GM12878 (cell line): ENCODE measurements around the gene CORO1A. TPM values are rescaled to one million over a fixed set of nuclear protein-coding genes. Genes with fewer than 3 reads are reported as not detected.

Experiments
- ATAC-seq: fragments of 200-7000 bp; cut with Tn5 transposase; 3 replicates; pipeline ENCODE4 v1.9.1; 2020; ENCODE audit warnings: mild to moderate bottlenecking, moderate library complexity
- BruUV-seq: library from RNA; stranded (reverse); fragments of 400-500 nt; replicated peaks from 2 replicates; lab custom pipeline; 2021; lab: Mats Ljungman, UMichigan
- CTCF ChIA-PET: fragments of 300-600 bp; sonication (Branson Sonifier 250); formaldehyde crosslinking; extraction: SDS; loops from one replicate; lab custom pipeline; 2021; ENCODE audit warnings: inconsistent platforms; lab: Yijun Ruan, JAX
- POLR2A ChIA-PET: fragments of 350-600 bp; formaldehyde crosslinking; extraction: SDS; loops from one replicate; lab custom pipeline; 2021; ENCODE audit warnings: inconsistent platforms; lab: Charles Lee
- RAD21 ChIA-PET: fragments of 300-600 bp; sonication (Branson Sonifier 250); formaldehyde crosslinking; loops from one replicate; lab custom pipeline; 2023; ENCODE audit warnings: antibody characterized with exemption; ENCODE audit not compliant: unreplicated experiment; lab: Charles Lee
- SMC1A ChIA-PET: fragments of 300-600 bp; sonication (Branson Sonifier 250); formaldehyde crosslinking; loops from one replicate; lab custom pipeline; 2023; ENCODE audit not compliant: unreplicated experiment, uncharacterized antibody; lab: Charles Lee
- DNase-seq: peaks from one replicate; pipeline ENCODE4 v3.0.0-alpha.2; 2011; ENCODE audit warnings: low read depth, low spot score
- FAIRE-seq: peaks from 3 replicates; lab custom pipeline; 2011; peaks lifted over from hg19 to GRCh38; lab: Jason Lieb, UNC
- H2AFZ ChIP-seq: 2 replicates; pipeline ENCODE4 v1.6.0; 2011; ENCODE audit warnings: low read depth, low read length, control low read depth; ENCODE audit not compliant: control insufficient read depth
- H3K27ac ChIP-seq: 2 replicates; pipeline ENCODE4 v1.5.1; 2011; ENCODE audit warnings: control low read depth; ENCODE audit not compliant: control insufficient read depth, insufficient read depth
- H3K27me3 ChIP-seq, 2 experiments: replicated peaks in 1 of 2; 2 replicates each; pipeline versions ENCODE4 v1.6.0 to v1.6.1; 2011; ENCODE audit warnings: low read length in 1 of 2; ENCODE audit not compliant: control insufficient read depth in 2 of 2, insufficient read depth in 2 of 2
- H3K36me3 ChIP-seq, 2 experiments: 2 replicates each; pipeline ENCODE4 v1.5.1; 2011; ENCODE audit warnings: low read length in 1 of 2; ENCODE audit not compliant: control insufficient read depth in 2 of 2, insufficient read depth in 2 of 2
- H3K4me1 ChIP-seq: 2 replicates; pipeline ENCODE4 v1.6.1; 2011; ENCODE audit warnings: mild to moderate bottlenecking, low read length, moderate library complexity, mixed read lengths; ENCODE audit not compliant: control insufficient read depth, insufficient read depth
- H3K4me2 ChIP-seq: 2 replicates; pipeline ENCODE4 v1.6.0; 2011; ENCODE audit warnings: control low read depth; ENCODE audit not compliant: control insufficient read depth, insufficient read depth
- H3K4me3 ChIP-seq: fragments of 200-600 bp; sonication (generic); 2 replicates; pipeline ENCODE4 v1.5.1; 2016
- H3K79me2 ChIP-seq: 2 replicates; pipeline ENCODE4 v1.6.0; 2011; ENCODE audit warnings: low read length; ENCODE audit not compliant: control insufficient read depth, insufficient read depth
- H3K9ac ChIP-seq: 2 replicates; pipeline ENCODE4 v1.8.0; 2011; ENCODE audit warnings: low read length, control low read depth, mixed read lengths; ENCODE audit not compliant: control insufficient read depth, insufficient read depth
- H3K9me3 ChIP-seq: replicated peaks from 3 replicates; pipeline ENCODE4 v1.5.1; 2011; ENCODE audit warnings: mild to moderate bottlenecking, low read length; ENCODE audit not compliant: control insufficient read depth, insufficient read depth
- H4K20me1 ChIP-seq: 2 replicates; pipeline ENCODE4 v1.6.0; 2011; ENCODE audit not compliant: control insufficient read depth, insufficient read depth
- BHLHE40 ChIP-seq, 2 experiments: fragments of 450-650 bp in 1 of 2; IDR thresholded peaks; 2 replicates each; pipeline ENCODE4 v1.6.1; 2011 to 2017; ENCODE audit warnings: low read depth in 2 of 2, borderline replicate concordance in 1 of 2, improper control_type of control experiment in 1 of 2, low read length in 1 of 2, mild to moderate bottlenecking in 1 of 2
- E2F4 ChIP-seq: IDR thresholded peaks from 2 replicates; pipeline ENCODE4 v1.6.1; 2012; ENCODE audit warnings: low read depth, low read length, improper control_type of control experiment
- IRF5 ChIP-seq: fragments of 450-650 bp; IDR thresholded peaks from 2 replicates; pipeline ENCODE4 v1.6.1; 2017; ENCODE audit warnings: borderline replicate concordance
- RAD21 ChIP-seq: IDR thresholded peaks from 2 replicates; pipeline ENCODE4 v1.6.1; 2011; ENCODE audit warnings: mild to moderate bottlenecking, low read depth, low read length, moderate library complexity; ENCODE audit not compliant: insufficient read depth
- RELA ChIP-seq: fragments of 450-650 bp; IDR thresholded peaks from 2 replicates; pipeline ENCODE4 v1.8.0; 2014; ENCODE audit warnings: borderline replicate concordance; ENCODE audit not compliant: partially characterized antibody
- REST ChIP-seq: IDR thresholded peaks from 2 replicates; pipeline ENCODE4 v1.6.1; 2012; ENCODE audit warnings: mild to moderate bottlenecking, low read depth, low read length
- SMC3 ChIP-seq: IDR thresholded peaks from 2 replicates; pipeline ENCODE4 v1.6.1; 2011; ENCODE audit warnings: low read length, improper control_type of control experiment, borderline replicate concordance
- SPI1 ChIP-seq: IDR thresholded peaks from 2 replicates; pipeline ENCODE4 v1.6.1; 2011; ENCODE audit warnings: low read depth, mild to moderate bottlenecking, low read length, moderate library complexity, borderline replicate concordance; ENCODE audit not compliant: insufficient read depth
- STAT1 ChIP-seq: fragments of 450-650 bp; conservative IDR thresholded peaks from 2 replicates; pipeline ENCODE4 v1.6.1; 2014; ENCODE audit warnings: antibody characterized with exemption, mild to moderate bottlenecking
- TAF1 ChIP-seq: IDR thresholded peaks from 2 replicates; pipeline ENCODE4 v1.6.1; 2011; ENCODE audit warnings: mild to moderate bottlenecking, low read depth, low read length, borderline replicate concordance
- YY1 ChIP-seq: IDR thresholded peaks from 2 replicates; pipeline ENCODE4 v1.6.1; 2011; ENCODE audit warnings: low read depth, mild to moderate bottlenecking, low read length
- ZNF217 ChIP-seq: fragments of 450-650 bp; IDR thresholded peaks from 2 replicates; pipeline ENCODE4 v1.6.1; 2017; ENCODE audit warnings: antibody characterized with exemption, mild to moderate bottlenecking
- WGBS: methylation state at CpG from one replicate; pipeline ENCODE4 v1.1.6; 2016; ENCODE audit warnings: low lambda C conversion rate; ENCODE audit not compliant: insufficient replicate concordance, insufficient coverage; ENCODE audit errors: missing lambda C conversion rate; 5-methylcytosine and 5-hydroxymethylcytosine counted together
- in situ Hi-C: fragments of 300-500 bp; cut with MboI; formaldehyde crosslinking; loops from 9 replicates; pipeline ENCODE4 v1.14.3; 2018; ENCODE audit warnings: mixed read lengths
- intact Hi-C: fragments of 100-400 bp; cut with micrococcal nuclease; formaldehyde crosslinking; loops from one replicate; pipeline ENCODE4 v1.14.2; 2022; ENCODE audit not compliant: unreplicated experiment
- polyA plus RNA-seq, 11 experiments: library from polyadenylated mRNA; depleted of rRNA in 4 of 11; unstranded in 6 of 11; stranded (reverse) in 5 of 11; fragments of >200 nt; fragmentation: Nextera tagmentation in 4 of 11; fragmentation: Illumina TruSeq in 1 of 11; extraction: Ambion mirVana in 4 of 11; extraction: Trizol in 1 of 11; gene quantifications; 1 replicate in 1 of 11; 2 replicates in 10 of 11; pipeline versions ENCODE4 v1.2.1 to v1.2.3, GENCODE V29; 2011 to 2016; ENCODE audit warnings: inconsistent platforms in 2 of 11, missing spikeins in 2 of 11, low read depth in 1 of 11
- total RNA-seq, 4 experiments: library from RNA; depleted of rRNA in 3 of 4; stranded (reverse); fragments of >200 nt in 3 of 4; fragmentation: Illumina TruSeq in 1 of 4; extraction: Trizol in 1 of 4; gene quantifications; 2 replicates each; pipeline versions ENCODE4 v1.2.1 to v1.2.3, GENCODE V29; 2013 to 2021

The CORO1A gene
- total and polyA plus RNA-seq, 10 of the 15 experiments (the other 5 are each of a cell fraction or from before 2014, with no cell fraction given), result 16.3 to 1,464 (median 714) TPM

GRCh38 chr16:30141750-30142149 is 41.7 kb upstream of the CORO1A start (continued):
- no peak for TF ChIP-seq REST
- TF ChIP-seq, all 136 proteins: peak for 0

DNA sequence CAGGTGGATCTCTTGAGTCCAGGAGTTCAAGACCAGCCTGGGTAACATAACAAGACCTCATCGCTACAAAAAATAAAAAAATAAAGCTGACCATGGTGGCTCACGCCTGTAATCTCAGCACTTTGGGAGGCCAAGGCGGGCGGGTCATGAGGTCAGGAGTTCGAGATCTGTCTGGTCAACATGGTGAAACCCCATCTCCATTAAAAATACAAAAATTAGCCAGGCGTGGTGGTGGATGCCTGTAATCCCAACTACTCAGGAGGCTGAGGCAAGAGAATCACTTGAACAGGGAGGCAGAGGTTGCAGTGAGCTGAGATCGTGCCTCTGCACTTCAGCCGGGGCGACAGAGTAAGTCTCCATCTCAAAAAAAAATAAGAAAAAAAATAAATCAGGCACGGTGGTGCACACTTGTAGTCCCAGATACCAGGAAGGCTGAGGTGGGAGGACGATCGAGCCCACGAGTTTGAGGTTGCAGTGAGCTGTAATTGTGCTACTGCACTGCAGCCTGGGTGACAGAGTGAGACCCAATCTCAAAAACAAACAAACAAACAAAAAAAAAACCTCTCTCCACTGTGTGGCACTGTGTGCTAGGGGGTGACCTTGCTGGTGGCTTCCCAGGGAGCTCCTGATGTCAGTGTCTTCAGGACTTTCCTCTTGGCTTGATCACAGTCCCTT is 40.6 kb upstream of the CORO1A start:
- Histone ChIP-seq H3K4me1 (peaks cover 6% of the 10 kb centered on the region; the same call in 1 of the 2 replicates), H3K9ac (no peak overlapping the region), H3K9me3 (no peaks in the 10 kb centered on the region), H3K79me2 (no peaks in the 10 kb centered on the region), H3K4me2 (no peak overlapping the region), H2AFZ (no peak overlapping the region), H4K20me1 (no peaks in the 10 kb centered on the region), H3K36me3 (no peaks in the 10 kb centered on the region), H3K4me3 (no peak overlapping the region), H3K27ac (no peak overlapping the region), H3K27me3 (no peaks in the 10 kb centered on the region)
- ChIA-PET RAD21 (interaction anchor here (0.6 to 1.2 kb wide), 13 partner anchors 12 to 491 kb away, joined by 3 to 7 read pairs (median 4); partner anchors contain the start of genes DCTPP1 and ZNF771), SMC1A (interaction anchor here (0.7 to 1.4 kb wide), 11 partner anchors 8 to 423 kb away, joined by 3 to 8 read pairs (median 4); partner anchors contain the start of gene CORO1A), CTCF (interaction anchor here (0.7 to 2.8 kb wide), 15 partner anchors 9 to 473 kb away, joined by 3 to 25 read pairs (median 4); partner anchors contain the start of genes CORO1A, TBX6 and ZNF771), POLR2A (interaction anchor here (0.6 to 1.7 kb wide), 5 partner anchors 11 to 516 kb away, joined by 3 to 4 read pairs (median 3); partner anchors contain the start of gene FBRS)
- no TSS peak for BruUV-seq
- WGBS, result 59% methylated on average over 13 of the region's 13 CpGs
- FAIRE-seq, result peak; percentile 89
- ATAC-seq, result peak; percentile 91
- in situ Hi-C loops (no loop called here), intact Hi-C loops (no loop called here)
- peak; percentile 30 for DNase-seq
- TF ChIP-seq YY1 (no peak), RAD21 (peak; percentile 84), STAT1 (no peak), BHLHE40 (IDR thresholded peaks at IDR 0.05; ENCODE audit: borderline replicate concordance in 1 of 2, low read depth in 2 of 2, low read length in 1 of 2) (no peak), SMC3 (peak; percentile 50; the same call in 1 of the 2 replicates), IRF5 (no peak), ZNF217 (no peak), SPI1 (no peak), RELA (no peak), E2F4 (no peak), TAF1 (no peak)
